Psoas muscle (tissue), 8 donors: ENCODE measurements around the gene HMGB3. TPM values are rescaled to one million over a fixed set of nuclear protein-coding genes. Genes with fewer than 3 reads are reported as not detected.

Experiments used
- ATAC-seq, 4 donors: fragments of 200-7000 bp; cut with Tn5 transposase; one replicate each; pipeline ENCODE4 v1.9.1; 2020; ENCODE audit warnings: moderate library complexity in 3 of 4, mild to moderate bottlenecking in 2 of 4
- DNase-seq, 2 donors: peaks; one replicate each; pipeline ENCODE4 v3.0.0-alpha.2; 2020
- H3K27ac ChIP-seq: fragments of 200-600 bp; one replicate; pipeline ENCODE4 v1.8.0; 2022
- H3K27me3 ChIP-seq, 3 donors: fragments of 200-600 bp in 1 of 3; one replicate each; pipeline versions ENCODE4 v1.6.1 to v1.8.0; 2013 to 2022; ENCODE audit warnings: low read length in 2 of 3, mild to moderate bottlenecking in 2 of 3, moderate library complexity in 1 of 3; ENCODE audit not compliant: insufficient read depth in 3 of 3
- H3K36me3 ChIP-seq, 2 donors: fragments of 200-600 bp in 1 of 2; one replicate each; pipeline versions ENCODE4 v1.6.1 to v1.8.0; 2013 to 2022; ENCODE audit warnings: low read depth in 1 of 2, mild to moderate bottlenecking in 1 of 2, moderate library complexity in 1 of 2; ENCODE audit not compliant: insufficient read depth in 1 of 2
- H3K4me1 ChIP-seq: fragments of 200-600 bp; one replicate; pipeline ENCODE4 v1.8.0; 2022
- H3K4me3 ChIP-seq: fragments of 200-600 bp; one replicate; pipeline ENCODE4 v1.8.0; 2022; ENCODE audit warnings: mild to moderate bottlenecking
- H3K9me3 ChIP-seq: fragments of 200-600 bp; one replicate; pipeline ENCODE4 v1.8.0; 2022
- CTCF ChIP-seq: fragments of 200-600 bp; IDR thresholded peaks from one replicate; pipeline ENCODE4 v1.8.0; 2022; ENCODE audit warnings: antibody characterized with exemption
- WGBS, 3 donors: extraction: QIAGEN DNeasy Blood & Tissue Kit; methylation state at CpG; one replicate each; pipeline versions ENCODE4 v1.1.6 to v1.1.7; 2013; 5-methylcytosine and 5-hydroxymethylcytosine counted together
- intact Hi-C, 2 donors: fragments of 100-400 bp; cut with DNase I; formaldehyde crosslinking; loops; one replicate each; pipeline versions ENCODE4 v1.11.0 to v1.14.2; 2022
- polyA plus RNA-seq, 3 donors: library from polyadenylated mRNA; stranded (reverse); fragments of 200-250 nt; gene quantifications; one replicate each; pipeline ENCODE4 v1.2.3, GENCODE V29; 2013
- total RNA-seq, 4 donors: library from RNA; stranded (reverse); fragmentation: NEBNext Ultra II Directional in 2 of 4; extraction: Animal tissue kit (Norgen Biotek cat#: 25700) in 2 of 4; gene quantifications; one replicate each; pipeline versions ENCODE4 v1.2.1 to v1.2.4, GENCODE V29; 2021 to 2023
- donor health status: healthy with polysubstance abuse.
- donor health status: DM: no; HTN: no; CAD: no; lungs with moderate emphysema.
- donor health status: Bipolar disorder and iron deficiency.
- donor health status: healthy.
- donor health status: DM: yes; HTN: yes; CAD: no.
- donor health status: DM: no; HTN: no; CAD: no.
- donor health status: DM: no; HTN: no; CAD: no.
- donor health status: DM: yes; HTN: yes; CAD: no.

Gene HMGB3
- total and polyA plus RNA-seq, 7 donors: 14.1 to 108 (median 36.6) TPM

DNA sequence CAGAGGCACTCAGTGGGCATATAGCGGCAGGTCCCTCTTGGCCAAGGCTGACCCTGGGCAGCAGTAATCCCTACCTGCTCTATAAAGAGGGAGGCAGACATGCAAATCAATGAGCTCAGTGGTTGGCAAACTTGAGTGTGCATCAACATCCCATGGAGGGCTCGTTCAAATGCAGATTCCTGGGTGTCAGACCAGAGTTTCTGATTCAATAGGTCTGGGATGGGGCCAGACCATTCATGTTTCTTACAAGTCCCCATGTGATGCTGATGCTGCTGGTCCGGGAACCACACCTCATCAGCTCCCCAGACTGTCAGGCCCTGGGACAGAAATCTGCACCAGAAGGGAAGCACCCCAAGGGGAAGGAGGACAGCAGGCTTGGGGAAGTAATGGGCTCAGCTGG lies 38.9 kb upstream of the HMGB3 start:
- DNase-seq (no peak), ATAC-seq (no peak)
- Histone ChIP-seq H3K4me1 (no peaks in the 10 kb centered on the region), H3K9me3 (no peaks in the 10 kb centered on the region), H3K4me3 (no peak overlapping the region), H3K36me3 (no peaks in the 10 kb centered on the region), H3K27ac (no peak overlapping the region), H3K27me3 (no peaks in the 10 kb centered on the region)
- no peak for TF ChIP-seq CTCF
- WGBS, 3 donors: 60 to 82% (median 75%) methylated on average over 3 of the region's 3 CpGs
- intact Hi-C loops: no loop called here

- no peak overlapping the region for H3K4me3 ChIP-seq
- no peak for TF ChIP-seq CTCF
- no peaks in the 10 kb centered on the region for H3K9me3 ChIP-seq
- intact Hi-C loops: no loop called here
- no peaks in the 10 kb centered on the region for H3K36me3 ChIP-seq
- 82 to 94% (median 85%) methylated on average over 3 of the region's 3 CpGs for WGBS, 3 donors
- DNase-seq: no peak
- no peaks in the 10 kb centered on the region for H3K4me1 ChIP-seq
- no peaks in the 10 kb centered on the region for H3K27me3 ChIP-seq
- no peak for ATAC-seq
- no peak overlapping the region for H3K27ac ChIP-seq
Measured at GRCh38 chrX:150954951-150955350, 28.2 kb upstream of the HMGB3 start.

GRCh38 chrX:150955590-150955989 lies 27.5 kb upstream of the HMGB3 start:
- Histone ChIP-seq H3K9me3 (no peaks in the 10 kb centered on the region), H3K4me1 (no peaks in the 10 kb centered on the region), H3K4me3 (no peak overlapping the region), H3K36me3 (no peaks in the 10 kb centered on the region), H3K27me3 (no peaks in the 10 kb centered on the region), H3K27ac (no peak overlapping the region)
- intact Hi-C loops: no loop called here
- ATAC-seq (no peak), DNase-seq (no peak)
- WGBS, 3 donors: 68 to 81% (median 79%) methylated on average over 2 of the region's 2 CpGs
- no peak for TF ChIP-seq CTCF

DNA sequence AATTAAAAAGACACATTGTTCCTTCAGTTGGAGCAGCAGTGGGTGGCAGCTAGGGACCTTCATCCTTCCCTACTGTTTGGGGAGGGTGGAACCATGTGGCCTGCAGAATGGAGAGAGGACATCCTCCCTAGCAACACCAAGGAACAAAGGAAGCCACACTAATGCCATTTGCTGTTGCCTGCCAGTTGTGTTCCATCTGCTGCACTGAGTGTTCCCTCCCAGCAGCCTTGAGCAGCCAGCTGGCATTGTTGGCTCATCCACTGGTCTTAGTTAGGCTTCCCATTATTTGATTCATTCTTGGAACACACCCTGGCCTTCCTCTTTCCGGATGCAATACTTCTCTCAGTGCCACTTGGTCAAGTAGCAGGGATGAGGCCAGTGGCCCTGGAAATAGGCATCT lies 25.0 kb upstream of the HMGB3 start:
- no peak for TF ChIP-seq CTCF
- no peaks in the 10 kb centered on the region for H3K9me3 ChIP-seq
- 17 to 43% (median 18%) methylated on average over 1 of the region's 1 CpG for WGBS, 3 donors

DNA sequence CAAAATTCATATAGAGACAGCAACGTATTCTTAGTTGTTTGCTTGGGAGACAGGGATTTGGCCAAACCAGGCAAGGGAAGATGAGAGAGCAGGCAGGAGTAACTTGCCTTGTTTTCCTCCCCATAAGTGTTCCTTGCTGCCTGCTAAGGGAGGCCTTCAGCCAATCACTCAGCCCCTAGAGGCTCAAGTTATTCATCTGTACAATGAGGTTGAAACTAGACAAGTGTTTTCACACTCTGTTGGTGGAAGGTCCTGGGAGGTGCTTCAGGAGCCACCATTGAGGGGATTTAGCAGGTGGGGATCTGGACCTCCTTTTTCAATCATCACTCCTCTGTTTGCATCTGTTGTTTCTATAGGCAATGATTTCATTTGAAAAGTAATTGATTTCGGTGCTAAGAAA lies 23.6 kb upstream of the HMGB3 start:
- H3K9me3 ChIP-seq: no peaks in the 10 kb centered on the region
- H3K27ac ChIP-seq: no peak overlapping the region
- no peak overlapping the region for H3K4me3 ChIP-seq
- ATAC-seq (no peak), DNase-seq (no peak)
- H3K27me3 ChIP-seq: no peaks in the 10 kb centered on the region
- no peaks in the 10 kb centered on the region for H3K36me3 ChIP-seq
- 69 to 97% (median 91%) methylated on average over 2 of the region's 2 CpGs for WGBS, 3 donors
- no peak for TF ChIP-seq CTCF
- H3K4me1 ChIP-seq: no peaks in the 10 kb centered on the region
- intact Hi-C loops: no loop called here

More for the DNA sequence above, 25.0 kb upstream of the HMGB3 start:
- no peaks in the 10 kb centered on the region for H3K36me3 ChIP-seq
- intact Hi-C loops: no loop called here
- no peaks in the 10 kb centered on the region for H3K27me3 ChIP-seq
- no peaks in the 10 kb centered on the region for H3K4me1 ChIP-seq
- DNase-seq (no peak), ATAC-seq (peak in 3 of 4 donors; percentile 50 to 64 (median 58))
- H3K27ac ChIP-seq: no peak overlapping the region
- no peak overlapping the region for H3K4me3 ChIP-seq
